ENCODE data around the gene IQCH.

Gene IQCH

DNA sequence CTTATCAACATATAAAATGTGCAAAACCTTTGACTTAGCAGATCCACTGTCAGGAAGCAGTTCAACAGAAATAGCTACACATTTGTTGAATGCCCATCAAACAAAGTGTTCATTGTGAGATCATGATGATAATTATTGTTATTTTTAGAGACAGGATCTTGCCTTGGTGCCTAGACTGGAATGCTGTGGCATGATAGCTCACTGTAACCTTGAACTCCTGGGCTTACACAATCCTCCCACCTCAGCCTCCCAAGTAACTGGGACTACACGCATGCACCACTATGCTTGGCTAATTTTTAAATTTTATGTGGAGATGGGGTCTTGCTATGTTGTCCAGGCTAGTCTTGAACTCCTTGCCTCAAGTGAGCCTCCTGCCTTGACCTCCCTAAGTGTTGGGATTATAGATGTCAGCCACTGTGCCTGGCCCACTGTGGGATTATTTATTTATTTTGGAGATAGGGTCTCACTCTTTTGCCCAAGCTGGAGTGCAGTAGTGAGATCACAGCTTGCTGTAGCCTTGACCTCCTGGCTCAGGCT is 296.7 kb downstream of the IQCH start:
- Histone ChIP-seq H3K27me3 (replicated peaks; ENCODE audit: insufficient read depth, low read length) (no peaks in the 10 kb centered on the region), H3K9me2 (replicated peaks; ENCODE audit: insufficient read depth, low read length) (no peaks in the 10 kb centered on the region), H3K27ac (ENCODE audit: low read length) (no peak overlapping the region), H3K4me1 (ENCODE audit: low read length) (no peaks in the 10 kb centered on the region), H3K9me3 (replicated peaks; ENCODE audit: insufficient read depth, low read length) (no peaks in the 10 kb centered on the region), H2AFZ (ENCODE audit: low read length) (no peak overlapping the region), H3K79me2 (ENCODE audit: low read length) (no peaks in the 10 kb centered on the region), H3K4me2 (ENCODE audit: low read depth, low read length) (no peak overlapping the region), H3K4me3 (ENCODE audit: low read length) (no peak overlapping the region), H3K9ac (ENCODE audit: low read length) (no peak overlapping the region), H3K36me3 (replicated peaks; ENCODE audit: insufficient read depth, low read length) (peaks cover 2% of the 10 kb centered on the region; the same call in 1 of the 2 replicates), H4K20me1 (ENCODE audit: insufficient read depth, low read length) (no peaks in the 10 kb centered on the region), H3F3A (ENCODE audit: insufficient read depth, low read length) (no peaks in the 10 kb centered on the region)
- DNase-seq, result no peak
- TF ChIP-seq EZH2phosphoT487 (IDR thresholded peaks at IDR 0.05; ENCODE audit: low read length), result no peak
- no peak for TF ChIP-seq CTCF (IDR thresholded peaks at IDR 0.05; ENCODE audit: low read length)
- no peak for TF ChIP-seq EZH2 (optimal IDR thresholded peaks at IDR 0.05; ENCODE audit: low read depth, low read length)
